DND-41 (cell line): ENCODE measurements around the gene MECR.
"Not testable (repeated sequence)": the region's sequence is repeated elsewhere in the genome, so short reads cannot be mapped to it uniquely, and the experiment has no call there.

ENCODE experiments used
- ATAC-seq: fragments of 200-7000 bp; cut with Tn5 transposase; 3 replicates; pipeline ENCODE4 v1.9.1; 2021; ENCODE audit warnings: low read depth; ENCODE audit not compliant: insufficient read depth
- DNase-seq: peaks from one replicate; pipeline ENCODE4 v3.0.0-alpha.2; 2020
- H2AFZ ChIP-seq: 2 replicates; pipeline ENCODE4 v1.6.0; 2012; ENCODE audit warnings: low read depth, low read length
- H3K27ac ChIP-seq: 2 replicates; pipeline ENCODE4 v1.5.1; 2012; ENCODE audit warnings: low read length, inconsistent platforms
- H3K27me3 ChIP-seq: fragments of 200-600 bp; sonication (generic); 2 replicates; pipeline ENCODE4 v1.6.0; 2012; ENCODE audit warnings: low read length, mild to moderate bottlenecking, inconsistent platforms; ENCODE audit not compliant: insufficient read depth, poor library complexity
- H3K36me3 ChIP-seq: 2 replicates; pipeline ENCODE4 v1.5.1; 2012; ENCODE audit warnings: low read length, inconsistent platforms; ENCODE audit not compliant: insufficient read depth
- H3K4me1 ChIP-seq: 2 replicates; pipeline ENCODE4 v1.5.1; 2012; ENCODE audit warnings: mild to moderate bottlenecking, low read length; ENCODE audit not compliant: insufficient read depth
- H3K4me2 ChIP-seq: 2 replicates; pipeline ENCODE4 v1.6.0; 2012; ENCODE audit warnings: mild to moderate bottlenecking, moderate library complexity, low read length, inconsistent platforms; ENCODE audit not compliant: insufficient read depth
- H3K4me3 ChIP-seq, 2 experiments: fragments of 200-600 bp in 1 of 2; shearing (Covaris generic) in 1 of 2; 2 replicates each; pipeline ENCODE4 v1.5.1; 2012 to 2016; ENCODE audit warnings: inconsistent platforms in 2 of 2, low read length in 2 of 2, mild to moderate bottlenecking in 2 of 2, low read depth in 1 of 2, moderate library complexity in 1 of 2
- H3K79me2 ChIP-seq: 2 replicates; pipeline ENCODE4 v1.6.0; 2012; ENCODE audit warnings: low read length, inconsistent platforms; ENCODE audit not compliant: insufficient read depth
- H3K9ac ChIP-seq: 2 replicates; pipeline ENCODE4 v1.6.0; 2012; ENCODE audit warnings: low read depth, mild to moderate bottlenecking, inconsistent platforms, low read length, moderate library complexity
- H3K9me3 ChIP-seq: 2 replicates; pipeline ENCODE4 v1.5.1; 2012; ENCODE audit warnings: low read length, moderate library complexity, mild to moderate bottlenecking, inconsistent platforms; ENCODE audit not compliant: insufficient read depth, severe bottlenecking
- H4K20me1 ChIP-seq: 2 replicates; pipeline ENCODE4 v1.6.0; 2012; ENCODE audit warnings: low read length; ENCODE audit not compliant: insufficient read depth
- CTCF ChIP-seq: IDR thresholded peaks from 2 replicates; pipeline ENCODE4 v1.5.1; 2012; ENCODE audit warnings: borderline replicate concordance, low read length, moderate library complexity, mild to moderate bottlenecking; ENCODE audit not compliant: poor library complexity, severe bottlenecking; ENCODE audit errors: extremely low read depth
- EZH2 ChIP-seq: IDR thresholded peaks from 3 replicates; pipeline ENCODE4 v1.6.1; 2012; ENCODE audit warnings: borderline replicate concordance, low read depth, mild to moderate bottlenecking, moderate library complexity, low read length, inconsistent platforms; ENCODE audit not compliant: severe bottlenecking

MECR gene

GRCh38 chr1:29235955-29236711, 5.4 kb upstream of the MECR start, which contains the start of gene PTPRU:
Gene PTPRU, plus strand, starts transcription at chr1:29236522. Its CDS starts 123 bp downstream, at chr1:29236645.
- peaks cover 23% of the 10 kb centered on the region for H3K27me3 ChIP-seq
- H3K27ac ChIP-seq = peak within 1 kb of the TSS; percentile 2; the same call in 1 of the 2 replicates
- H2AFZ ChIP-seq = peak within 1 kb of the TSS; percentile 72
- H3K4me2 ChIP-seq = peak within 1 kb of the TSS; percentile 77
- TF ChIP-seq CTCF (peak; percentile 88), EZH2 (no peak)
- H3K36me3 ChIP-seq = no peaks in the 10 kb centered on the region
- peaks cover 40% of the 10 kb centered on the region for H3K4me1 ChIP-seq
- H3K4me3 ChIP-seq = peak within 1 kb of the TSS in 1 of 2 experiments; percentile 49; a peak in 2 of 4 replicates
- H4K20me1 ChIP-seq = peaks cover 6% of the 10 kb centered on the region; the same call in 1 of the 2 replicates
- H3K9me3 ChIP-seq = no peaks in the 10 kb centered on the region
- peak within 1 kb of the TSS; percentile 47 for H3K9ac ChIP-seq
- H3K79me2 ChIP-seq = no peaks in the 10 kb centered on the region
- DNase-seq (peak; percentile 74), ATAC-seq (peak; percentile 75)

GRCh38 chr1:29234881-29235280, 4.1 kb upstream of the MECR start:
- H3K27ac ChIP-seq, H3K4me3 ChIP-seq: not testable (repeated sequence)

GRCh38 chr1:29234471-29234870, 3.7 kb upstream of the MECR start:
- Histone ChIP-seq H3K4me1 (peaks cover 37% of the 10 kb centered on the region), H3K79me2 (peaks cover 13% of the 10 kb centered on the region), H3K27ac (no peak overlapping the region), H2AFZ (no peak overlapping the region), H3K4me3 (no peak overlapping the region), H3K27me3 (peaks cover 23% of the 10 kb centered on the region), H3K9ac (no peak overlapping the region), H3K4me2 (no peak overlapping the region), H3K36me3 (no peaks in the 10 kb centered on the region), H3K9me3 (no peaks in the 10 kb centered on the region), H4K20me1 (peaks cover 6% of the 10 kb centered on the region; the same call in 1 of the 2 replicates)
- TF ChIP-seq CTCF = no peak
- no peak for TF ChIP-seq EZH2
- DNase-seq = no peak
- no peak for ATAC-seq

More at GRCh38 chr1:29234881-29235280, 4.1 kb upstream of the MECR start:
- H4K20me1 ChIP-seq, H2AFZ ChIP-seq, H3K4me2 ChIP-seq, H3K36me3 ChIP-seq, H3K9ac ChIP-seq, ATAC-seq, H3K9me3 ChIP-seq, H3K79me2 ChIP-seq, DNase-seq: not testable (repeated sequence)
- Histone ChIP-seq H3K27me3 (peaks cover 23% of the 10 kb centered on the region), H3K4me1 (peaks cover 37% of the 10 kb centered on the region)

GRCh38 chr1:29233693-29234092, 3.0 kb upstream of the MECR start:
- DNase-seq (no peak), ATAC-seq (no peak)
- H3K27me3 ChIP-seq = peaks cover 22% of the 10 kb centered on the region
- H2AFZ ChIP-seq = no peak overlapping the region
- H3K27ac ChIP-seq = no peak overlapping the region
- peaks cover 6% of the 10 kb centered on the region; the same call in 1 of the 2 replicates for H4K20me1 ChIP-seq
- H3K4me2 ChIP-seq = no peak overlapping the region
- H3K79me2 ChIP-seq = peaks cover 15% of the 10 kb centered on the region
- H3K9ac ChIP-seq = no peak overlapping the region
- TF ChIP-seq EZH2 (no peak), CTCF (no peak)
- no peaks in the 10 kb centered on the region for H3K36me3 ChIP-seq
- no peaks in the 10 kb centered on the region for H3K9me3 ChIP-seq
- peaks cover 34% of the 10 kb centered on the region for H3K4me1 ChIP-seq
- H3K4me3 ChIP-seq = no peak overlapping the region
